HG03520 (cell line): ENCODE results near the gene ANKRD28.
A peak's percentile ranks its signal among the peaks of the same experiment; 100 is the strongest.

Experiments
- ATAC-seq: cut with Tn5 transposase; IDR thresholded peaks from one replicate; pipeline ENCODE4 v1.9.1; 2021; ENCODE audit warnings: mild to moderate bottlenecking, moderate library complexity; ENCODE audit not compliant: unreplicated experiment

Gene ANKRD28

DNA sequence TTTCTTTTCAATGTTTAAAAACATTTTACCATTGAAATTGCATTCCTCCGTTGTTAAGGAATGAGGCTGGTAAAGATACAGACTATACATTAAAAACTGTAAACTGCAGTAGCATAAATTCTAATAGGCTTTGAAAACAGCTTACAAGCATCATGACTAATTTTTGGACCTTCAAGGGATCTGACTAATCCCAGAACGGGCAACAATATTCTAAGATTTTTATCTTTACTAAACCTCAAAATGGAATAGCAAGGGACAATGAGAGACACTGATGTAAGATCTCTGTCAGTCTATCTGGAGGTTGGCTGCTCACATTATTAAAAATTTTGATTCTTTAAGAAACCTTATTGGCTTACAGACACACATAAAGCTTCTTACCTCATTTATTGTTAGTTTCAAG, 121.5 kb downstream of the ANKRD28 start:
- ATAC-seq: no peak

DNA sequence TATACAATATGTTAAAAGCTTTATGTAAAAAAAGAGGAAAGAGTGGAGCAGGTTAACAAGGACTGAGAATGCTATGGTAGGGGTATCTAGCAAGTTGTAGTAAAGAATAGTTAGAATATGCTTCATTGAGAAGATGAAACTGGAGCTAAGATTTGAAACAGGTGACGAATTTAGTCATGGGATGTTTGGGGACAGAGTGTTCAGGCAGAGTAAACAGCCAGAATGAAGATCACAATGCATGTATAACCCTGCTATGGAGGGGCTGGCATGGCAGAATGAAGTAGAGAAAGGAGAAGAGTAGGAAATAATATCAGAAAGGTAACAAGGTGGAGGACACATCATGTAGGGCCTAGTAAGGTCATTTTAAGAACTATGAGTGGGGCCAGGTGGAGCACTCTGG, 124.2 kb downstream of the ANKRD28 start:
- no peak for ATAC-seq

DNA sequence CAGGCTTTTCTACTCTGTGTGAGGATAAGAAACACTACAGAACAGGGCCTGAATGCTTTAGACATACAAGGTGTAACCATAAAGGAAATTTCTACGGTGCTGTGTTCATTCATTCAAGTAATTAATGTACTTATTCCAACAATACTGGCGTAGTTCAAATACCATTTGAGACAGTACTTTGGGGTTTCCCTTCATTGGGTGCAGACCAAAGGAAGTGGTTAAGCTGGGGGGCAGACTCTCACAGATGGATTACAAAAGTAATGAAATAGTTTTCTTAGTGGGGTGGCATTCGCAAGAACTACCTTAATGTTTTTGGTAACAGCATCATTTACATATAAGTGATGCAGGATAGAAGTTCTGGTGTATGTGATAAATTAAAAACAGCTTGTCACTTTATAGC, 130.3 kb downstream of the ANKRD28 start:
- ATAC-seq: no peak

DNA sequence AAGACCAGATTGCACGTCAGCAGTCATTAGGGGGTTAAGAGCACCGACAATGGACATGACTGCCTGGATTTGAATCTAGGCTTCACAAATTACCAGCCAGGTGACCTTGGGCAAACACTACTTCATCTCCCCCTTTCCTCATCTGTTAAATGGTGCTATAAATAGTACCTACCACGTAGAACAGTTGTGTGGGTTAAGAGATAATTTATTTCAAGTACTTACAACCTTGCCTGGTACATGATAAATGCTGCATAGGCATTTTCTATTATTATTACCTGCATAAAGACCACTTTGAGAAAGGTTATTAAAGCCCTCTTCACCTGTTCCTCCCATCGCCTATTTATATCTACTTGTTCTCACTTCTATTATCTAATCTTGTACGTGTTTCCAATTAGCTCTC, 131.5 kb downstream of the ANKRD28 start:
- no peak for ATAC-seq

DNA sequence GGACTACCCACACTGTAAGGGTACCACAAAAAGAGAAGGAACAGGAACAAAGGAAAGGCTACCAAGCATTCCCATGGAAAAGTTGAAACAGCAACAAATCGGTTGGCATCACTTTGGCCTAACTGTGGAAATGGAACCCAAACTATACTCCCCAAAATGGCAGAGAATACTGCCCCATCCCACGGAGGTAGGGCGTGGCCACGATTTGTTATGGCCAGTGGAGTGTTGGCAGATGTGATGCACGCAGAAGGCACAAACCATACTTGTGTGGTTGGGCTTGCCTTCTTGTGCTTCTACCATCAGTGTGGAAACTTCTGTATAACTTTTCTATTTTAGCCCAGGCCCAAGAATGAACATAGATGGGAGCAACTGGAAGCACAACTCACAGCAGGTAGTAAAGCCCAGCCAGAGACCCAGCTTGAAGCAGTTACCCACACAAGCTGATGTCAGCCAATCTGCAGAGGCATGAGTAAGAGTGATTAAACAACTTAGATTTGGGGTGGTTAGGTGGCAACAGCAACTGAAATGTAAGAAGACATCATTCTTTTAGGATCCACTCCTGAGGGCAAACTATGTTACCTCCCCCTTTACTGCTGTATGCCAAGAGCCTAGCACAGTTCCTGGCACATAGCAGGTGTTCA, 132.1 kb downstream of the ANKRD28 start:
- no peak for ATAC-seq

DNA sequence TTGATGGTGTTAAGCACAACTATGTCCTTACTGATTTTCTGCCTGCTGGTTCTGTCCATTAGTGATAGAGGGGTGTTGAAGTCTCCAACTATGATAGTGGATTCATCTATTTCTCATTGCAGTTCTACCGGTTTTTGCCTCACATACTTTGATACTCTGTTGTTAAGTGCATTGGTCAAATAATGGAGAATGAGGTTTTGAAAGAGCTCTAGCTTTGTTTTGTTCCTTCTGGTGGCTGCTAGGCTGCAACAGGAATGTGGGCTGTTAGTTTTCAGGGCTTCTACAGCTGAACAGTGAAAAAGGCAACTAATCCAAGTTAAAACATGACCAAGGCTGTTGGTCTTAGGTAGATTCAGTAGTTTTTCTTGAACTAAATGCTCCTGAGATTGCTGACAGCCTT, 133.6 kb downstream of the ANKRD28 start:
- ATAC-seq: no peak

DNA sequence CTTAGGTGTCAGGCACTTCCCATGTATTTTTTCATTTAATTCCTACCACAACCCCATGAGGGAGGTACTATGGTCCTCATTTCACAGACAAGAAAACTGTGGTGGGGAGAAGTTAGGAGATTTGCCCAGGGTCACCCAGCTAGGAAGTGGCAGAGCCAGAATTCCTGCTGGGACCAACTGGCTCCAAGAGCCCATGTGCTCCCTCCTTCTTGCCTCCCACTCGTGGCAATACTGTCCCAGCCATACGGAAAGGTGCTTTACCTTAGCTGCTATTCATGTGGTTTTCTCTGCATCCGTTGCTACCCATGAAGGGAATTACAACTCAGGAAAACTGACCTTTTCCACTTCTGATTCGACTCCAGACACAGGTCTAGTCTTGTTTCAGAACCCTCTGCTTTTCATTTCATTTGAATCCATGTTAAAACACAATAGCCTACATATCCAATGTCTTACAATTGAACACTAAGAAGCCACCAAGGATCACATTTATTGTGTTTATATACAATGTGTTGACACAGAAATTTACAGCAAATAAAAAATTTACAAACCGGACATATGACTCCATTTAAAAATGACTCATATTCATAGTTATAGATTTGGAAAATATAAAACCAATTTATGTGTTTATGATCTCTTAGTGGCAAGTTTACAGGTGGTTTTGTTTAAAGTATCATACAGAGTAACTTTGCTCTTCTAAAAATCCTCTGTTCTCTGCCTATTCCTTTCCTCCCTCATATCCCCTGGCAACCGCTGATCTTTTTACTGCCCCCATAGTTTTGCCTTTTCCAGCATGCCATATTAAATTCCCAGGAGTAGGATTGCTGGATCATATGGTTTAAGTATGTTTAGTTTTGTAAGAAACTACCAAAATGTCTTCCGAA, 137.5 kb downstream of the ANKRD28 start:
- no peak for ATAC-seq

DNA sequence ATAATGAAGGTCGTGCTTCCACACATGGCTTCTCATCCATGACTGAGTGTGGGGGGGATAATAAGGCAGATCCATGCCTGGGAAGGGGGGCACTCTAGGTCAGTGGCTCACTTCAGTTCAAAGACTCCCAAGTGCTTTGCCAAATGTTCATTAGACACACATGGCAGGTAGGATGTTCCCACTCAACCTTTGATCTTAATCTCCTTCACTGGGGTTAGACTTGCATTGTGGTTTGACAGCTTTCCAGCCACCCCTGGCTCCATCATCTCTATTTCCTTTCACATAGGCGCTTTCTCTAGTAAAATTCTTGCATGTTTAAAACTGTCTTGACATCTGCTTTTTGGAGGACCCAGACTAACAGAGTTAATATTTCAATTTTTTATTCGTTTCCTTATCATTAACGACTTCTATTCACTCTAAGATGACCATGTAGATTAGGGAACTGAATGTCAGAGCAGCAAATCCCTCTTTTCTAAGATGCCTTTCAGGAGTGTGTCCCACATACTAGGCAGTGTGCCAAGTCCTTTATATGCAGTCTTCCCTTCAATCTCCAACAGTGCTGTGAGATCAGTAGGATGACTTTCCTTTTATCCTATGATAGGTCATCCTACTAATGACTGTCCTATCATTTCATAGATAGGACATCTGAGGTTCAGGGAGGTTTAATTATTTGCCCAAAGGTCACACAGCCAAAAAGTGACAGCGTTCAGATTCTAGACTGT, 138.4 kb downstream of the ANKRD28 start:
- ATAC-seq: no peak

DNA sequence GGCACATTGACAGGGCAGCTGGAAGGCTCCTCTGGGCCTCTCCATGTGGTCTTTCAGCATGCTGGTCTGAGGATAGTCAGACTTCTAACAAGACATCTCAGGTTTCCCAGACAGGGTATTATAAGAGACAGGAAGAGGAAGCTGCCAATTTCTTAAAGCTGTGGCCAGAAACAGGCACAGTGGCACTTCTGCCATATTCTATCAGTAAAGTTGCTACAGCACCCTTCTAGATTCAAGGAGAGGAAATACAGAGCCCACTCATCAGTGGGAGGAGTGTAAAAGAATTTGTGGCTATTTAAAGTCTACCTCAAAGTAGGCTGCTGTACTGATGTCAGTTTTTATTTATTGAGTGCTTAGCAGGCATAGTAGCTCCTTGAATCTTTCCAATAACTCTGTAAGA, 140.8 kb downstream of the ANKRD28 start:
- ATAC-seq: no peak

DNA sequence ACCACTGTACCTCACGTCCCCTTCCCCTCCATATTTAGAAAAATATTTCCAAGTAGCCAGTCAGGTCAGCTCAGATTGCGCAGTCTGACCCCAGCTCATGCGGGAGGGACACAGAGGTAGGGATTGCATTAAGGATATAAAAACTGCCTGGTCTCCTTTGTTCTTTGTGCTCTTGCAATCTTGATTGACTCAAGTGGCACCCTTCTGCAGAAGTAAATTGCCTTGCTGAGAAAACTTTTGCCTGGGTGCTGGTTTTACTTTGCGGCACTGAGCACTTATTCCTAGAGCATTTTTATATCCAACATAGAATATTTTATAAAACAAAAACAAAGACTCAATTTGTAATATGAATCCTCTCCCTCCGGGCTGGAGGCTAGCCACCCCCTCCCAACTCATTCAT, 141.4 kb downstream of the ANKRD28 start:
- ATAC-seq: no peak

DNA sequence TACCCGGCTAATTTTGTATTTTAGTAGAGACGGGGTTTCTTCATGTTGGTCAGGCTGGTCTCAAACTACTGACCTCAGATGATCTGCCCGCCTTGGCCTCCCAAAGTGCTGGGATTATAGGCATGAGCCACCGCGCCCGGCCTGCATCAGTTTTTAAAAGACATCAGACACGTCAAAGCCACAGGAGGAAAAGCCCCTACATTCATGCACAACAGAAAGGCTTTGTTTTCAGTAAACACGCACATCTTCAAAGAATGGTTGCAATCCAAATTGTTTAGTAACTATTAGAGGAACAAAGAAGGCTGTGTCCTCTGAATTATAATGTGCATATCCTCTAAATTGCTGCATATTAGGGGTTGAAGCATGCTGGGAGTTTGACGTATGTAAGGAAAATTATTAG, 142.9 kb downstream of the ANKRD28 start:
- no peak for ATAC-seq

DNA sequence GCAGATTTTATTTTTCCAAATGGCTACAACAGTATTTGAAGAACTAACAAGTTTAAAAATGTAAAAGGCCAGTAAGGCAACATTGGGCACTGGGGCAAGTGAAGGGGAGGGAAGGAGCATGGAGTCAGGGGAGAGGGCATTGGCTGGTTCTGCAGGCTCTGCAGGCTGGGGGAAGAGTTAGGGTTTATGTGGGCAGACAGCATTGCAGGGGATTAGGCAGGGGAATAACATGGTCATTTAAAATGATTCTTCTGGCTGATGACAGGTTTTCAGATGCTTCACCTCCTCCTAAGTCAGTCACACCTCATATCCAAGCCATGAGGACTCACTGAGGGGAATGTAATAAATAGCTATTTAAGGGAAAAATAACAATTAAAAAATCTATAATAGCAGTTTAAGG, 143.7 kb downstream of the ANKRD28 start:
- ATAC-seq: no peak

DNA sequence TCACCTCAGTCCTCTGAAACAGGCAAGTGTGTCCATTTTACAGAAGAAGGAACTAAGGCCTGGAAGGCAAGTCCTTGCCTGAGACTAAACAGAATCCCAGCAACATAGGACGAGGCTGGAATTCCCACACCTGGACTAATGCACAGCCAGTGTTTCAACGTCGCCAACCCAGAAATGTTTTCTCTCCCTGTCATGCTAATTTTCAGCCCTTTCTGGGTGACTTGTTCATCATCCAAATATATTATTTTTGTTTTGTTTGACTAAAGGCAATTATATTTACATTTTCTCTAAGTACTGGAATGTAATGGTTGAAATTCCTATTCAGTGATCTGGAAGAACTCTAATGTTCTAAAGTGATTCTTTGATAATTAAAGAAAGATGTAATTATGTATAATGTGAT, 144.5 kb downstream of the ANKRD28 start:
- no peak for ATAC-seq

DNA sequence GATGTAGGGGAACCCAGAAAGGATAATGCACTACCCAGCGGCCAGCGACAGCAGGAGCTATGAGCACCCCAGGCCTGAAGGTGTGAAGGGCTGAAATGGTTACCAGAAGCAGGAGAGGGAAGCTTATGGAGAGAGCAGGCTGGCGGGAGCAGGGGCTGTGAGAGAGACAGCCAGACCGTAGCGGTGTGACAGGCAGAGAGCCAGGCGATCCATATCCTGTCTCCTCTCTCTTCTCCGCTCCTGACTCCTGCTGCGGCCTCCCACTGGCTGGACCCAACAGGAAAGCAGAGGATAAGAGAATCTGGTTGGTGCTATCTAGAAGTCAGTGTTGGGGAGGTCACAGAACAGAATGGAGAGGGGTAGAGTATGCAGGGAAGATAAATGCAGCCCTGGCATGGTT, 146.4 kb downstream of the ANKRD28 start:
- ATAC-seq: no peak

DNA sequence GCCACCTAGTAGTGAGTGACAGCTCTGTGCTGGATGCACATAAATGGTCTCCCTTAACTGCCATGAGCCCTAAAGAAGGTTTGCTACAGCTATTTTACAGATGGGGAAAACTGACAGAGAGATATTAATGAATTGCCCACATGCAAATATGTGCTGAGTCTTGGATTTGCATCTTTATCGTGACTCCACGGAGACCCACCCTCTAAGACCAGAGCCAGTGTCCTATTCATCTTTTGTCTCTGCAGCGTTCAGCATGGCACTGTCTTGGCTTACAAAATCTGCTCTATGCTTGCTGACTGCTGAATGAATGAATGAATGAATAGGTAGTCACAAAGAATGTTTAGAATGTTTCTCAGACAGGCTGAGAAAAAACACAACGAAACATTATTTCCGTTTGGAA, 147.9 kb downstream of the ANKRD28 start:
- no peak for ATAC-seq

DNA sequence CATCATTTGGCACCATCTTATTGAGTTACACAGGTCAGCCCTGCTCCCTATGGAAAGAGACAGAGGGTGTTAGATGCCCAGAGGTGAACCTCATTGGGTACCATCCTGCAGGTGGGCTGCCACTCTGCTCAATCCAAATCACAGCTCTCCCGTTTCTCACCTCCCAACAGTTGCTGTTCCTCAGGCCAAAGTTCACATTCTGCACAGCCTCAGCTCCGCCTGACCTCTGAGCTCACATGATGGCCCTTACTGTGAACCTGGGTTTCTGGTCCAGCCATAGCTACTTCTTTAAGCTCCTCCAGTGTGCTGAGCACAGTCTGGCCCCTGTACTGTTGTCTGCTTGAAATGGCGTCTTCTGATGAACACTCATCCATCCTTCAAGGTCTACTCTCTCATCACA, 148.4 kb downstream of the ANKRD28 start:
- no peak for ATAC-seq

DNA sequence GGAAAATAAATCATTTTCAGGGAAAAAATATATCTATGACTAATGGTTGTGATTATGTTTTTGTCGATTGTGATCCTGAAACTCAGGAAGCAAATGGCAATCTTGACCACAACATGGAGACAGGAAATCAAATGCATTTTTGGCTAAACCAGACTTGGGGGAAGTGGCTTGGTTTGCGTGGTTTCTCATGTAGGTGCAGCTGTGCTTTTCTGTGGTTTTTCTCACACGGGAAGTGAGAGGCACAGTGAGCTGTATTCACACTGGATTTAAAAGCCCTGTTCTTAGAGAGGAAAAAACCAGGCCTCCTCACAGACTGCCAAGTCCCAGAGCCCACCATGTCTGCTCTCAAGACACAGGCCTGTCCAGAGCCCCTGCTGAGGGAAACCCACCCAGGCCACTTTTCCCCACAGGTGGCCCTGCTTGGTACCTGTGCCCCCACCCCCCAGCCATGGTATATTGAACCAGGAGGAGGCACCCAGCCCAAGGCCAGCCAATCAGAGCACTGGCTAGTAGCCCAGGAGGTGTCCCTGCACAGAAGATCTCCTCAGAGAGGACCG, 150.1 kb downstream of the ANKRD28 start:
- ATAC-seq: peak; percentile 85

DNA sequence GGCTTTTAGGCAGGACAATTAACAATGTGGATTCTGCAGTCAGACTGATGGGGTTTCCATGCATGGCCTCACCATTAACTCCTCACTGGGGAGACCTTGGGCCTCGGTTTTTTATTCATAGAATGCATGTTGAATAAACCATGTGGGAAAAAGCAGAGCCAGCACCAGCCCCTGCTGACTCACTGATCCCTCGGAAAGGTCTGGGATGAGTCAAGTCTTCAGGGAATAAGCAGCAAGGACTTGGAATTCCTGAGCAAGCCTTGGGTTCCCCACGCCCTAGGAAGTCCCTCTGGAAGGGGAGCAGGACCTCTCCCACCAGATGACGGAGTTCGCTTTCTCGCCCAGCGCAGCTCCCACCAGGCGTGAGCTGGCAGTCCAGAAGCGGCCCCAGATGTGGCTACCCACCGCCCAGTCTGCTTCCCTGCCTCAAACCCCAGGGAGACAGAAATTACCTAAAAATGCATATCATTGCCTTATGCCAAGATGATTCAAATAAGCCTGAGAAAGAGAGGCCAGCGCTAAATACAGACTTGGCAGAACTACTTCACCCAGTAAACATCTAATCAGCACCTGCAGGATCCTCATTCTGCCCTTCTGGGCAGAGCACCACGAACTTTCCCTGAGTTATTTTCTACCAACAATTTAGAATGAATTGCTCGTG, 150.8 kb downstream of the ANKRD28 start:
- ATAC-seq: peak; percentile 19

DNA sequence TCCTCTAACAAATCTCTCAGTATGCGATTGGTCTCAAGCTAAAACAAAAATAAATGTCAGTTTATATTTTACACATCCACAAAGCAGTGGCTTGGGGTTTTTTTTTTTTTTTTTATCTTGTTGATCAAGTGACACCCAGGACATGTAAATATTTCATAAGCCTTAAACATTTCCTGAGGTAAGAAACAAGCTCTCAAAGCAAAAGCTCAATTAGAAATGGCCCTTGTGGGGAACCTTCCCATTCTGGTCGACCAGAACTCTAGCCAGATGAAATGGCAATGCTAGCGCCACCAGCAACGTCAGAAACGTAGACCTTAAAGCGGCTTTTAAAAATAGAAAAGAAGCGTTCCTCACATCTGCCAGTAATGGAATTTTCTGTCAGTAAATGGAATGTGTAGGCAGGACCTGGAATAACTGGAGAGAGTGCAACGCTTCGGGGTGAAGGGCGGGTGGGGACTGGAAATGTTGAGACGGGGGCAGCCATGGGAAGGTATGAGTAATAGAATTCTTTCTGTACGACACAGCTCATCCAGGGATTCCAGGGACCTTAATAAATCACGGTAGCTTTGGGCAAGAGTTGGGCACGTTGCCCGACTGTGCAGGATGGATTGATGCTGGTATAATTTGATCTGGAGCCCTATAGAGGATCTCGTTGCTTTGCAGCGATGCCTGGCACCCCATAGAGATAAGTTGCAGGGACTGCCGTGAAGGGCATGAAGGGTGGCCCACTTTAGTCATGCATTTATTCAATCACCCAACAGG, 151.9 kb downstream of the ANKRD28 start:
- ATAC-seq: no peak

DNA sequence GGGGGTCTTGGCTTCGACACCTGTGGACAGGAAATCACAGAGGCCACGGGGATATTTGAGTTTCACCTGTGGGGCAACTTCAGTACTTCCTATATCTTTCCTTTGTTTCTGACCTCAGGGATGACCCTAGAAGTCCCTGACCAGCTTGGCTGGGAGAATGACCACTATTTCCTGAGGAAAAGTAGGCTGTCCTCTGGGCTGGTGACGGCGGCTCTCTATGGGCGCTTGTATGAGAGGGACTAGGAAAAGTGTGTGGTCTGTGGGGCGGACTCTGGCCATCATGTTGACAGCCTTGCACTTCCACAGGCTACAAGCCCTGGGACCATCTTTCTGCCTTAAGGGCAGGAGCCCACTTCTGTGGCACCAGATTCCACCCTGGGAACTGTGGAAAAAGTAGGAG, 152.5 kb downstream of the ANKRD28 start:
- ATAC-seq: no peak
